ENCODE measurements around the gene LTBP1.

Gene LTBP1

DNA sequence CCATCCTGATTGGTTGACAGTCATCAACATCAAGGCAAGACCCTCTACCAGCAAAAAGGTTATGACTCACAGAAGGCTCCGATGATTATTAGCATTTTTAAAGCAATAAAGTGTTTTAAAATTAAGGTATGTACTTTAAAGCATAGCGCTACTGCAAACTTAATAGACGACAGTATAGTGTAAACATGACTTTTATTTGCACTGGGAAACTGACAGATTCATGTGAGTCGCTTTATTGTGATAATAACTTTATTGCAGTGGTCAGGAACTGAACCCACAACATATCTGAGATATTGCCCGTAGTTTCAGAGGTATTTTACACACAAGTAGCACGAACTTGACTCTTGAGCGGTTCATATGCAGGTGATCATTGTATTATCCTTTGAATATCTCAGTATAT is 249.1 kb downstream of the LTBP1 start:
- H3K4me3 ChIP-seq (ENCODE audit: low read depth, low read length), result no peak overlapping the region
- in situ Hi-C loops (cut with HindIII; ENCODE audit: low sequenced_read_pairs), result no loop called here
- TF ChIP-seq, protein P1, sequence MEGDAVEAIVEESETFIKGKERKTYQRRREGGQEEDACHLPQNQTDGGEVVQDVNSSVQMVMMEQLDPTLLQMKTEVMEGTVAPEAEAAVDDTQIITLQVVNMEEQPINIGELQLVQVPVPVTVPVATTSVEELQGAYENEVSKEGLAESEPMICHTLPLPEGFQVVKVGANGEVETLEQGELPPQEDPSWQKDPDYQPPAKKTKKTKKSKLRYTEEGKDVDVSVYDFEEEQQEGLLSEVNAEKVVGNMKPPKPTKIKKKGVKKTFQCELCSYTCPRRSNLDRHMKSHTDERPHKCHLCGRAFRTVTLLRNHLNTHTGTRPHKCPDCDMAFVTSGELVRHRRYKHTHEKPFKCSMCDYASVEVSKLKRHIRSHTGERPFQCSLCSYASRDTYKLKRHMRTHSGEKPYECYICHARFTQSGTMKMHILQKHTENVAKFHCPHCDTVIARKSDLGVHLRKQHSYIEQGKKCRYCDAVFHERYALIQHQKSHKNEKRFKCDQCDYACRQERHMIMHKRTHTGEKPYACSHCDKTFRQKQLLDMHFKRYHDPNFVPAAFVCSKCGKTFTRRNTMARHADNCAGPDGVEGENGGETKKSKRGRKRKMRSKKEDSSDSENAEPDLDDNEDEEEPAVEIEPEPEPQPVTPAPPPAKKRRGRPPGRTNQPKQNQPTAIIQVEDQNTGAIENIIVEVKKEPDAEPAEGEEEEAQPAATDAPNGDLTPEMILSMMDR (IDR thresholded peaks at IDR 0.05; ENCODE audit: low read depth, low read length), result no peak
- no peak for DNase-seq (ENCODE audit: low read depth, low spot score)

DNA sequence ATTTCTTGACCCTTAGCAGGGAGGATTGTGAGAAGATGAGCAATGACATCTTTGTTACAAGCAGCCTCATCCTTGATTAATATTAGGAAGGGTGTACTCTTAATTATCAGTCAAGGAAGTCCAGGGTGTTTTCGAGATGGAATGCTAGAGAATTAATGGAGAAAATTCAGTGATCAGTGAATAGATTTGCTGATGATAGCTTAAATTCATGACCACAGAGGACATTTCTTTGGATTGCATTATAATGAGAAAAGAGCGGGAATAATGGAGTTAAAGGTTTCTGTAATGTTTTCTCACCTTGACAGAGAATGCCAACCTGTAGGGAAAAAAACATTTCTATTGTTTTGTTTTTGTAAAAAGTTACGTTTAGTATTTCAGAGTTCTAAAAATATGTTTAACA is 249.9 kb downstream of the LTBP1 start:
- in situ Hi-C loops (cut with HindIII; ENCODE audit: low sequenced_read_pairs), result no loop called here
- TF ChIP-seq, protein P1 (IDR thresholded peaks at IDR 0.05; ENCODE audit: low read depth, low read length), result no peak
- H3K4me3 ChIP-seq (ENCODE audit: low read depth, low read length), result no peak overlapping the region
- no peak for DNase-seq (ENCODE audit: low read depth, low spot score)

DNA sequence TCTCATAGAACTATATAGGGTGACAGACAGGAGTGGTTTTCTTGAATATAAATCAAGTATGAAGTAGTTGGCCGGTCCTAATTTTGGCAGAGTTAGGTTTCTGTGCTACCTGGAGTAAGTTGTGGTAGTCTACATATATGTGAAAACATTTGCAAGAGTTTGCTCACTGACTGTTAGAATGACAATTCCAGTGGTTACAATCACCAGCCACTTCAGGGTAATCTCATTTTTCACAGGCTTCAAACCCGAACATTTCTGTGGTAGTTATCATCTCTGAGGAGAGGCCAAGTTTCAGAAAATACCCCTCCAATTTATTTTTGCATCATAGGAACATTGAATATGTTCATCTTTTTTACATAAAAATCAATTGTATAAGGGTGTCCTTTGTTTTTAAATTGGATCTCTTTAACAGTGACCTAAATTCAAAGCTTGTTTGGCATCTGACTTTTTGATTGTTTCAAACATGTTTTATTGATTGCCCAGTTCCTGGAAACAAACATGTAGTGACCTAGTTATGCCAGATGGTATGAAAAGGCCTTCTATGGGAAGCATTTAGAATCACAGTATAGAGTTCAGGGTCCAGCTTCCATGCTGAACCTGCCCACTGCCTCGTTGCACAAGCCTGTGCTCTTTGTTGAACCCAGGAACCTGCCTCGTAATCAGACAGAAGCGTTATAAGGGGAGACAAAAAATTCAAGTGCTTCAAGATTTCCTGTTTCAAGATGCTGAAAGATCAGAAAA is 250.6 kb downstream of the LTBP1 start:
- TF ChIP-seq, protein P1 (IDR thresholded peaks at IDR 0.05; ENCODE audit: low read depth, low read length), result no peak
- in situ Hi-C loops (cut with HindIII; ENCODE audit: low sequenced_read_pairs), result no loop called here
- no peak overlapping the region for H3K4me3 ChIP-seq (ENCODE audit: low read depth, low read length)
- DNase-seq (ENCODE audit: low read depth, low spot score), result no peak

DNA sequence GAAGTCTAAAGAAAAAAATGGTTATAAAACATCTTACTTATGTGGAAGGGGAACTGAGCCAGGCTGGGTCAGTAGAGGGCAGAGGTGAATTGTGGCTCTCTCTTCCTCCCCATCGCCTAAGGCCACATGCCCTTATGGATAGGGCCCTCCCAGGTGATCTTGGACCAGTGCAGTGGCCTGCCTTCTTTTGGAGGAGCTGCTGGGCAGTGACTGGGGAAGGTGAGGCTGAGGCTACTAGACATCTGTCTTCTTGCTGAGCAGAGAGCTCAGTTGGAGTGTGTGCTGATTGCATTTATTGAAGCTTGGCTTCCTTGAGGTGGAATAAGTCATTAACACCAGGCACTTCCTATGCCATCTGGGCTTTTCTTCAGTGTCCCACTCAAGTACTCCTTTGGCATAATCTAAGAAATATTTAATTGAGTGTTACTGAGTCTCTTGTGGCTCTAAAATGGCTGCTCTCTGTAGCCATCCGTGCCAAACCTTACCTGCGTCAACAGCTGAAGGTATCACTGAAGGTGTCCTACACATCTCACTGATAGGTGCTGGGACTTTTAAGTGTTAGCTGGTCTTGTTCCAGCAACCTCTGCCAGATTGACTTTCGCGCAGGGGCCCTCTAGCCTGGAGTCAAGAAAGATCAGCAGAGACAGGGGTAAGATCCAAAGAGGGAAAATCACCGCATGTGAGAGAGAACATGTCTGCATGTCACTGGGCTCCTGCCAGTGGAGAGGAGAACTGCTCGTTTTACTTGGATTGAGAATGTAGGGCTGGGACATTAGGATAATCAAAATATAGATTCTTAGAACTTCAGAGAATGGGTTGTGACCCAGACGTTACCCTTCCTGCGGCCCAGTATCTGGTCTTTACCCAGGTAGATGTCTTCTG is 256.1 kb downstream of the LTBP1 start:
- DNase-seq (ENCODE audit: low read depth, low spot score), result no peak
- TF ChIP-seq, protein P1 (IDR thresholded peaks at IDR 0.05; ENCODE audit: low read depth, low read length), result no peak
- H3K4me3 ChIP-seq (ENCODE audit: low read depth, low read length), result no peak overlapping the region
- in situ Hi-C loops (cut with HindIII; ENCODE audit: low sequenced_read_pairs), result no loop called here

DNA sequence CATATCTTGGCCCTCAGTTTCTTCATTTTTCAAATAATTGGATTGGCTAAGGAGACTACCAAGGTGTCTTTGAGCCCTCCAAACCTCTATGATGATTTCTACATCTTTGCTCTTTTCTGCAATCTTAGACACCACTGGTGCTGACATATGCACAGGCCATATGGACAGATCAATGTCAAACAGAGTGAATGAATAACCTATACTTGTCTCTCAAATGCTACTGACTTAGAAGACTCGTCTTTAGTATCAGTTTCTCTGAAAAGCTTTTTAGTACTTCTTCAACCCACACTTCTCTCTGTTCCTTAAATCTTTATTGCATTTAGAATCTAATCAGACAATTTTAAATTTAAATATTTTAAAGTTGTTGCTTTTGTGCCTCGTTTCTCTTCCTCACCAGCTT is 258.2 kb downstream of the LTBP1 start:
- no peak overlapping the region for H3K4me3 ChIP-seq (ENCODE audit: low read depth, low read length)
- TF ChIP-seq, protein P1 (IDR thresholded peaks at IDR 0.05; ENCODE audit: low read depth, low read length), result no peak
- in situ Hi-C loops (cut with HindIII; ENCODE audit: low sequenced_read_pairs), result no loop called here
- DNase-seq (ENCODE audit: low read depth, low spot score), result no peak

DNA sequence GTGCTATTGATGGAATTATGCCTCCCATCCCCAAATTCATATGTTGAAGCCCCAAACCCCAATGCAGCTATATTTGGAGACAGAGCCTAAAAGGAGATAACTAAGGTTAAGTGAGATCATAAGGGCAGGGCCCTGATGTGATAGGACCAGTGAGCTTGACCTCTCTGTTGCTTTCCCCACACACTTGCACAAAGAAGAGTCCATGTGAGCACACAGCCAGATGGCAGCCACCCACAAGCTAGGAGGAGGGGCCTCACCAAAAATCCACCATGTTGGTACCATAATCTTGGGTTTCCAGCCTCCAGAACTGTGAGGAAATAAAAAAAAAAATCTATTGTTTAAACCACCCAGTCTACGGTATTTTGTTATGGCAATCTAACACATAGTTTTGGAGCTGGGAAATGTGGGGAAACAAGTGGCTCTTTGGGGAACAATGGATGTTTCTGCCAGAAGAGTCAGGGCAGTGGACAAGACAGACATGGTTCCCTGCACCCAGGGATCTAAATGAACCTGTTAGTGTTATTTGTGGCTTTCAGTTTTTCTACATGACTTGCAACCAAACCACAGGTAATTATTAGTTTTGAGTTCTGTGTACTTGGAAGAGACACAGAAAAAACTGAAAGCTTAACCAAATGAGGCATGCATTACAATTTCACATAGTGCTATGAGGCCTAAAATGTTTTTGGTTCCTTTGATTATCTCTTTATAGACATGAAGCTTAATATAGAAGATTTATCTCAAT is 259.1 kb downstream of the LTBP1 start:
- in situ Hi-C loops (cut with HindIII; ENCODE audit: low sequenced_read_pairs), result no loop called here
- TF ChIP-seq, protein P1 (IDR thresholded peaks at IDR 0.05; ENCODE audit: low read depth, low read length), result no peak
- DNase-seq (ENCODE audit: low read depth, low spot score), result no peak
- H3K4me3 ChIP-seq (ENCODE audit: low read depth, low read length), result no peak overlapping the region

All from astrocyte of the spinal cord (primary cell).